Measurements from ENCODE around the gene SVIL. TPM values are rescaled to one million over a fixed set of nuclear protein-coding genes. Genes with fewer than 3 reads are reported as not detected.

SVIL gene
- total RNA-seq, 4 donors from 2014 or later, result 30.3 to 84.3 (median 62.5) TPM

- no peaks in the 10 kb centered on the region for H3K4me1 ChIP-seq
- H3K9me3 ChIP-seq, result no peaks in the 10 kb centered on the region
- H3K27ac ChIP-seq, result no peak overlapping the region
- H3K27me3 ChIP-seq, result no peaks in the 10 kb centered on the region
- H3K36me3 ChIP-seq, result peaks cover 0 to 65% (median 0%) of the 10 kb centered on the region in 3 donors
- no peak for DNase-seq
- no peak overlapping the region for H3K4me3 ChIP-seq
- TF ChIP-seq POLR2A (IDR thresholded peaks at IDR 0.05) (no peak), CTCF (IDR thresholded peaks at IDR 0.05) (no peak)
Observed at GRCh38 chr10:29482591-29483431, 152.0 kb downstream of the SVIL start.

GRCh38 chr10:29481906-29482440 is 152.8 kb downstream of the SVIL start:
- TF ChIP-seq POLR2A (IDR thresholded peaks at IDR 0.05), result no peak
- no peak for TF ChIP-seq CTCF (IDR thresholded peaks at IDR 0.05)
- H3K27ac ChIP-seq, result no peak overlapping the region
- H3K9me3 ChIP-seq, result no peaks in the 10 kb centered on the region
- no peak overlapping the region for H3K4me3 ChIP-seq
- no peak for DNase-seq
- H3K4me1 ChIP-seq, result no peaks in the 10 kb centered on the region
- H3K36me3 ChIP-seq, result peaks cover 0 to 67% (median 0%) of the 10 kb centered on the region in 3 donors
- no peaks in the 10 kb centered on the region for H3K27me3 ChIP-seq

GRCh38 chr10:29479981-29480954 is 154.5 kb downstream of the SVIL start:
- Histone ChIP-seq H3K27me3 (no peaks in the 10 kb centered on the region), H3K4me3 (no peak overlapping the region), H3K4me1 (no peaks in the 10 kb centered on the region), H3K36me3 (peaks cover 0 to 66% (median 0%) of the 10 kb centered on the region in 3 donors), H3K27ac (no peak overlapping the region), H3K9me3 (no peaks in the 10 kb centered on the region)
- no peak for DNase-seq
- TF ChIP-seq POLR2A (IDR thresholded peaks at IDR 0.05) (no peak), CTCF (IDR thresholded peaks at IDR 0.05) (no peak)

GRCh38 chr10:29479081-29479925 is 155.5 kb downstream of the SVIL start:
- no peak for TF ChIP-seq POLR2A (IDR thresholded peaks at IDR 0.05)
- TF ChIP-seq CTCF (IDR thresholded peaks at IDR 0.05), result no peak
- Histone ChIP-seq H3K4me3 (no peak overlapping the region), H3K9me3 (no peaks in the 10 kb centered on the region), H3K4me1 (no peaks in the 10 kb centered on the region), H3K27ac (no peak overlapping the region), H3K27me3 (no peaks in the 10 kb centered on the region), H3K36me3 (peaks cover 0 to 66% (median 0%) of the 10 kb centered on the region in 3 donors)
- no peak for DNase-seq

All from Peyer's patch (tissue), 4 donors.